GM21717 (cell line): ENCODE measurements around the gene RAB35.
A peak's percentile ranks its signal among the peaks of the same experiment; 100 is the strongest.

Experiments
- ATAC-seq: cut with Tn5 transposase; IDR thresholded peaks from one replicate; pipeline ENCODE4 v1.9.1; 2021; ENCODE audit warnings: mild to moderate bottlenecking, moderate library complexity; ENCODE audit not compliant: unreplicated experiment

RAB35 gene

GRCh38 chr12:120134307-120134980, 17.9 kb upstream of the RAB35 start:
- ATAC-seq = no peak

- ATAC-seq = peak; percentile 79
These were observed 16.4 kb upstream of the RAB35 start for GRCh38 chr12:120132863-120133385.

GRCh38 chr12:120132054-120132836, 15.7 kb upstream of the RAB35 start:
- ATAC-seq = no peak

DNA sequence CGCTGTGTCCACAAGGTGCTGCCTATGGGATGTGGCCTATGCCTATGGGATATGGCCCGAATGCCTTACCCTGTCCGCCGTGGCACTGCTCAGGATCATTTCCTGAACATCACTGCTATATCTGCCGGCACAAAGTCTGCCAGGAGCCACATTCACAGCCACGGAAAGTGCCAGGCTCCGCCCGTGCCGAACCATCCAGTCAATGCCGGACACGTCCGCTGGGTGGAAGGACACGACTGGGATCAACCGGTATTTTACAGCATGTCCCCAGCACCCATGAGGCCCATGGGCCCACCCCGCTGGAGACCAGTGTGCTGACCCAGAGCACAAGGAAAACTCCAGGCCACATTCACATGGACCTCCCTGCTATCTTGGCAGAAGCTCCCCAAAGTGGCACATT, 14.6 kb upstream of the RAB35 start:
- ATAC-seq = no peak

GRCh38 chr12:120130011-120130410, 13.5 kb upstream of the RAB35 start:
- no peak for ATAC-seq

- no peak for ATAC-seq
These were observed 10.1 kb upstream of the RAB35 start for GRCh38 chr12:120126635-120127005.

GRCh38 chr12:120125792-120126634, 9.5 kb upstream of the RAB35 start:
- ATAC-seq = no peak

GRCh38 chr12:120125029-120125428, 8.5 kb upstream of the RAB35 start:
- ATAC-seq = no peak

- peak; percentile 31 for ATAC-seq
These were observed 5.3 kb upstream of the RAB35 start for GRCh38 chr12:120121766-120122293.

DNA sequence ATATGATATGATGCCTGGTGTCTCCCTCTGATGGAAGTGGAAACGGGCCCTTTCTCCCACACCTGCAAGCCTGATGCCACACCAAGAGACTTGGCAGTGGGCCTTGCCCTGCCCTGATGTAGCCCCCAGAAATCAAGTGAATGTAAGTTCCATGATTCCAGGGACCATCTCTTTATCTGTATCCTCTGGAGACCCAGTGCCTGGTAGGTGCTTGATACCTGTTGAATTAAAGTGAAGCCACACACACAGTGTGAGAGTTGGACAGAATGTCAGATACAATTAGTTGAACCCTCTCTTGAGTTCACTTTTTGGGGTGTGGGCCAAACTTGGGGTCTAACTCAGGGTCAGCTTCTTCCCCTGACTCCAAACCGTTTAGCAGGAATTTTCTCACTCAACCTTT, 4.8 kb upstream of the RAB35 start:
- ATAC-seq = no peak

DNA sequence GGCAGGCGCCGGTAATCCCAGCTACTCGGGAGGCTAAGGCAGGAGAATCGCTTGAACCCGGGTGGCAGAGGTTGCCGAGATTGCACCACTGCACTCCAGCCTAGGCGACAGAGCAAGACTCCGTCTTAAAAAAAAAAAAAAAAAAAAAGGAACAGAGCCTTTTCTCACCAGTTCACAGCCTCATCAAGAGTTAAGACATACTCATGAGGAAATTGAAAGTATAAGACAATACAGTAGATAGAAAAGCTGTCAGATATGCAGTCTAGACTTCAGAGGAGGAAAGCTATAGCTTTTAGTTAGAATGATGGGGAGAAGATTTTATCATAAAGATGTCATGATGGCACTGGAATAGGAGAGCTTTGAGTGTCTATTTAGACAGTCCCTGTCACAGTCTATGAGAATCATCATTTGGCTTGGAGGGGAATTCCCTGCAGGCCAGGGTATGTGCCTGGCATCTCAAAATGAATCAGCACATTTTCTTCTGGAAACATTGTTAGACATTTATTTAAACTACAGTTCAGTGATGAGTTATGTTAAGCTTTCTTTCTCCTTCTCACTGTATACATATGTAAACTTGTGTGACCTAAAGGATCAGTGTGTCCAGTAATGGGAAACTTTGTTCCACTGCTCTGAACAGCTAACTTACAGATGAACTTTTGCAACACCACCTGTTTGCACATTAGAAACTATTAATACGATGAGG, 2.9 kb upstream of the RAB35 start:
- peak; percentile 25 for ATAC-seq

DNA sequence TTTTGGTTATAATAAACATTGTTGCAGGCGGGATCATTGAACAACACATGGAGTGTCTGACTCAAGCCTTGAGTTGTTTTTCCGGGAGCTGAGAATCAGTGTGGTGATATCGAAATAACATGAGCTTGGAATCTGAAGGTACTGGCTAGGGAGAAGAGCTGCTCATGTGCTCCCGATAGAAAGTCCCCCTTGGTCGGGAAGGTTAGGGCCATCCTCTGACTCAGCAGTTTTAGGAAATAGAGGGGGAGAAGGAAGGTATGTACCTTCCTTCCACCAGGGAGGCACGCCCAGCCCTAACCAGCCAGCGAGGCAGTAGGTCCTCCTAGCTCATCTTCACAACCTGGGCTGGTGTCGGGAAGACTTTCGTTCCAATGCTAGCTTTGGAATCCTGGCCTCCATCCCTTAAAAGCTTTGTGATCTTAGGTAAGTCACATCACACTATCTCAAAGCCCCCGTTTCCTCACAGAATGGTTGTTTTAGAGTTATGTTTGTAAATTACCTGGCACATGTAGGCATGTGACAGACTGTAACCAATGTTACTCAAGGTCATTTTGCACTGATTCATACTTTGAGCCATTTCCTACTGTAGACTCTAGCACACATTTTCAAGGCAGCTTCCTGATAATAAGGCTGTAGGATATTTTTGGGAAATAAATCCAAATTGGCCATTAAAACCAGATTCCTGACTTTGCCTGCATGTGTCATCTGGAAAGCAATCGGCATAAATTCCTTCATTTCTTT, 1.9 kb upstream of the RAB35 start:
- no peak for ATAC-seq

DNA sequence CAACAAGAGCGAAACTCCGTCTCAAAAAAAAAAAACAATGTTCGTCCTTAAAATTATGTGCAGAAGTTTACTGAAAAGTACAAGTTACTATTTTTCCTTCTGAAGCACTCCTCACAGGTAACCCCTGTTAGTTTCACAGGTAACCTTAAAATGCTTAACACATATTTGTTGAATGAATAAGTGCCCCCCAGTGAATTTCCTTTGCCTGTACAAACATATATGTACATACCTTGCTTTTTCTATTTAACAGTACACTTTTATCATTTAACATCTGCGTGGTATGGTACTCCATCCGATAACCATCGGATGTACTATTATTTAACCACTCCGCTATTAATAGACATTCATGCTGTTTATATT, 1.4 kb upstream of the RAB35 start:
- no peak for ATAC-seq

DNA sequence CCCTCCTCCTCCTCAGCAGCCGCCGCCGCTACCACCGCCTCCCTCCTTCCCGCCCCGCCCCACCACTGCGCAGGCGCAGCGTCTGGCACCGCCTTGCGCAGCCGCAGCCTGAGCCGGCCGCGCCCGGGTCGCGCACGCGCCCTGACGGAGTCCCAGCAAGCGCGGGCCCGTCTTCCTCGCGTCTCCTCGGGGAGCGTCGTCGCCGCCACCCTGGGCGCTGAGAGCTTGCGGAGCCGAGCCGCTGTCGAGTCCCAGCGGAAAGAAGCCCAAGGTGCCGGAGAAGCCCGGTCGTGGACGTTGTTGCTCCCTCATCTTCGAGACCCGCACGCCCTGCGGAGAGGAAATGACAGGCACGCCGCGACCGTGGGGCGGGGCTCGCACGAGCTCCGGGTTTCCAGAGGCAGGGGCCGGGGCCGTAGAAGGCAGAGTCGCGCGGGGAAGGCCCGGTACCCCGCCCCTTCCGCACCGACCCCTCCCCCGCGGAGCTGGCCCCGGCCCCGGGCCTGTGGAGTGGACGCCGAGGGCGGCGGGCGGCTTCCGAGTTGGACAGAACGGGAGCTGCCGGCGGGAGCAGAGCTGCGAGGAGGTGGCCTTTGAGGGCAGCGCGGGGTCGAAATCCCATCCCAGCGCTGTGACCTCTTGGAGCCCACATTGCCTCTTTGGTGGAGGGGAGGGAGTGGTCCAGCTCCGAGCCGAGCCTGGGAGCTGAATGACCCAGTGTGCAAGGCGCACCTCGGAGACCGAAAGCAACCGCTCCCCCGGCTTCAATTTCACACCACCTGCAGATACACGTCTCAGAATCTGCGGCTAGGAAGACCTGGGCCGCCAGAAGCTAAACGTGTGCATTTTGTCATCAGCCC, 469 bp upstream of the RAB35 start:
- peak; percentile 32 for ATAC-seq

DNA sequence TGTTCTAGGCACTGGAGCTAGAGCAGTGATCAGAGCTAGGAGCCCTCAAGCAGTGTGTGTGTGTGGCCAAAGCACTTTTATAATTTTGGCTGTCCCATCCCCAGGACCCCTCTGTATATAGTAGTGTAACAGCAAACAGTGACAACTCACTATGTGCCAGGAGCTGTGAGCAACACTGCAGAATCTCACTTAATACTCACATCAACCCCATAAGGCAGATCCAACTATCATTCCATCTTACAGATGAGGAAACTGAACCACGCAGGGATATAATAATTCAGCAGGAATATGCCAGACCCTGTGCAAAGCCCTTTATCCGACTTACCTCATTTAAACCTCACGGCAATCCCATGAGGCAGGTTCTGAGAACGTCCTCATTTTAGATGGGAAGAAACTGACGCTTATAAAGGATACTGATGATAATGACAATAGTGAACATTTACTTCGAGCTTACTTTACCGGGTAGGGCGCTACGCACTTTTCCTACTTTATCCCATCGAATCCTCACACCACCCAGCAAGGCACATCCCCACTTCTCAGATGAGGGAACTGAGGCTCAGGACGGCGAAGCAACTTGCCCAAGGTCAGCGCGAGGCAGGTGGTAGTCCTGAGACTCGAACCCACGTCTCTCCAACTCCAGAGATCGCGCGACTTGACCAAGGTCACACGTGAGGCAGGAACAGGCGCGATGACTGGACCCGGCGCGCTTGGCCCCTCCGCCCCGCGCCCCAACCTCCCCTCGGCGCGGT, 687 bp downstream of the RAB35 start:
- no peak for ATAC-seq

- ATAC-seq = no peak
These were observed 1.5 kb downstream of the RAB35 start for GRCh38 chr12:120115066-120115465.

GRCh38 chr12:120110550-120111501, 5.7 kb downstream of the RAB35 start:
- peak; percentile 58 for ATAC-seq
